Progenitor cell of endocrine pancreas (in vitro differentiated cells): ENCODE results near the gene TRIM62. TPM values are rescaled to one million over a fixed set of nuclear protein-coding genes. Genes with fewer than 3 reads are reported as not detected.

Experiments
- DNase-seq: peaks from one replicate; pipeline ENCODE4 v3.0.0; 2021; ENCODE audit warnings: low spot score; ENCODE audit not compliant: unreplicated experiment
- H3K27ac Mint-ChIP-seq: 2 replicates; pipeline ENCODE4 v1.8.0; 2021; ENCODE audit warnings: mild to moderate bottlenecking, moderate library complexity, mixed read lengths
- H3K27me3 Mint-ChIP-seq: 2 replicates; pipeline ENCODE4 v1.8.0; 2021; ENCODE audit warnings: mixed read lengths
- H3K36me3 Mint-ChIP-seq: 2 replicates; pipeline ENCODE4 v1.8.0; 2022; ENCODE audit warnings: mixed read lengths; ENCODE audit not compliant: insufficient read depth
- H3K4me1 Mint-ChIP-seq: 2 replicates; pipeline ENCODE4 v1.8.0; 2021; ENCODE audit warnings: low read depth, mixed read lengths
- H3K4me3 Mint-ChIP-seq: 2 replicates; pipeline ENCODE4 v1.8.0; 2021; ENCODE audit warnings: low read depth, mild to moderate bottlenecking, moderate library complexity, mixed read lengths
- H3K9me3 Mint-ChIP-seq: 2 replicates; pipeline ENCODE4 v1.8.0; 2021; ENCODE audit warnings: low read depth, mixed read lengths
- CTCF ChIP-seq: fragments of 200-600 bp; sonication (generic); IDR thresholded peaks from one replicate; pipeline ENCODE4 v1.5.0; 2021; ENCODE audit warnings: antibody characterized with exemption, mild to moderate bottlenecking; ENCODE audit not compliant: unreplicated experiment
- long read RNA-seq: library from polyadenylated mRNA; unstranded; transcript quantifications from one replicate; pipeline ENCODE4 v2.0.0, GENCODE V29; 2020
- total RNA-seq: library from RNA; stranded (reverse); gene quantifications from 2 replicates; pipeline ENCODE4 v1.2.1, GENCODE V29; 2021

The TRIM62 gene
- 6.6 and 7.4 TPM in 2 replicates for total RNA-seq
- long read RNA-seq, partial matches to known transcripts = 0 of 7 reads
- long read RNA-seq, other reads (novel, unspliced or antisense) = 7 of 7 reads

DNA sequence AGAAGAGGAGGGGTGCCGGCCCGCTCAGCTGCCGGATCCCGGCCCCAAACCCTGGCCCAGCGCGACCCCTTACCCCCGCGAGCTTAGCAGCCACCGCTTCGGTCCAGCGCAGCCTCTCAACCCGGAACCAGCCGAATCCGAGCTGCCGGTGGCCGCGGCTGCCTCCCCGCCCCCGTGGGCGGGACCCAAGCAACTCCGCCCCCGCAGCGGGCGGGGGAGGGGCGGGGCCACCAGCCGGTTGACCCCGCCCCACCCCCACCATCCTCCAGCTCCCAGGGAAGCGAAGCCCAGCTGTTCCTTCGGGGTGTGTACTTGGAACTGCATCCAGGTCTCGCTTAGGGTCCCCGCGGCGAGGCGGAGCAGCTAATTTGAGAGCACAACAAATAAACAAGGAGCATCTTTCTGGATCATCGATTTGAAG lies at the start of gene TRIM62:
TRIM62 (minus strand) TSS at position 123 of the 421 bp plus-strand sequence. CDS start 611 bp downstream, outside the sequence.
- Mint-ChIP-seq H3K27ac (peak within 1 kb of the TSS; percentile 93), H3K36me3 (no peaks in the 10 kb centered on the region), H3K27me3 (peaks cover 22% of the 10 kb centered on the region), H3K9me3 (no peaks in the 10 kb centered on the region), H3K4me1 (peaks cover 9% of the 10 kb centered on the region), H3K4me3 (peak within 1 kb of the TSS; percentile 80)
- no peak for TF ChIP-seq CTCF
- peak; percentile 70 for DNase-seq

- H3K27me3 Mint-ChIP-seq = peaks cover 5% of the 10 kb centered on the region
- peaks cover 16% of the 10 kb centered on the region for H3K4me1 Mint-ChIP-seq
- H3K36me3 Mint-ChIP-seq = no peaks in the 10 kb centered on the region
- TF ChIP-seq CTCF = no peak
- no peak overlapping the region for H3K27ac Mint-ChIP-seq
- no peak overlapping the region for H3K4me3 Mint-ChIP-seq
- no peak for DNase-seq
- no peaks in the 10 kb centered on the region for H3K9me3 Mint-ChIP-seq
Observed at GRCh38 chr1:33231166-33231565, 49.3 kb upstream of the TRIM62 start.

- no peak overlapping the region for H3K27ac Mint-ChIP-seq
- H3K4me3 Mint-ChIP-seq = no peak overlapping the region
- no peaks in the 10 kb centered on the region for H3K36me3 Mint-ChIP-seq
- H3K9me3 Mint-ChIP-seq = peaks cover 10% of the 10 kb centered on the region
- H3K27me3 Mint-ChIP-seq = peaks cover 5% of the 10 kb centered on the region
- peaks cover 7% of the 10 kb centered on the region for H3K4me1 Mint-ChIP-seq
- TF ChIP-seq CTCF = no peak
- DNase-seq = no peak
Observed at GRCh38 chr1:33228935-33229487, 47.2 kb upstream of the TRIM62 start.

DNA sequence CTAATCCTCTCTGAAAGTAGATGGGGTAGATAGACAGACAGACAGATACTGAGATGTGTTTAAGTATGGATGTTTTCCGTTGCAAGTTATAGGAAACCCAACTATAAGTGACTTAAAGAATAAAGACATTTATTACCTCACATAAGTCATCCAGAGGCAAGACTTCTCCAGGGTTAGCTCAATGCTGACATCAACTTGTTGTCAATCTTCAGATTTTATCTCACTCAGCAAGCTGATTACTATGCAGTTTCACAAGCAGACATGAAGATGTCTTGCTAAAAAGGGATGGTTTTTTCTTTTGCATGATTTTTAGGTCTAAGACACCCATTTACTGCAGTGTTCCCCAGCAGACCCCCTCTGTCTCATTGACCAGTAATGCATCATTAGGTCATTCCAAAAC lies 43.7 kb upstream of the TRIM62 start:
- TF ChIP-seq CTCF = no peak
- H3K27me3 Mint-ChIP-seq = peaks cover 5% of the 10 kb centered on the region

DNA sequence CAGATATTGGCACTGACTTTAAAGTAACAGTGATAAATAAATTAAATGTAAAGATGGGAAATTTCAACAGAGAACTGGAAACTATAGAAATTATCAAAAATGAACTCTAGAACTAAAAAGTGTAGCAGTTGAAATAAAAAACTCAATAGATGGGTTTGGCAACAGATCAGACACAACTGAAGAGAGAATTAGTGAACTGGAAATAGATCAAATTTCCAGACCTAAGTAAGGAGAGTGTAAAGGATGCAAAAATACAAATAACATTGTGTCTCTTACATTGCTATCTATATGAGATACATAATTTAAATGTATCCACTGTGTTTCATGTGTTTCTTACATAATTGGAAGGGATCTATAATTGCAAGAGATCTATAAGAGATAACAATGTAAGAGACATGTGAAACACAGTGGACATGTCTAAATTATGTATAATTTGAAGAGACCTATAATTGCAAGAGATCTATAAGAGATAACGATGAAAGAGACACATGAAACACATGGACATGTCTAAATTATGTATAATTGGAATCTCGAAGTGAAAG lies 42.4 kb upstream of the TRIM62 start:
- H3K36me3 Mint-ChIP-seq = no peaks in the 10 kb centered on the region
- H3K27ac Mint-ChIP-seq = no peak overlapping the region
- peaks cover 17% of the 10 kb centered on the region for H3K4me1 Mint-ChIP-seq
- TF ChIP-seq CTCF = no peak
- H3K27me3 Mint-ChIP-seq = peaks cover 5% of the 10 kb centered on the region
- H3K4me3 Mint-ChIP-seq = no peak overlapping the region
- peaks cover 16% of the 10 kb centered on the region for H3K9me3 Mint-ChIP-seq
- DNase-seq = no peak

More for the DNA sequence above, 43.7 kb upstream of the TRIM62 start:
- DNase-seq = no peak
- H3K27ac Mint-ChIP-seq = no peak overlapping the region
- peaks cover 16% of the 10 kb centered on the region for H3K9me3 Mint-ChIP-seq
- no peaks in the 10 kb centered on the region for H3K36me3 Mint-ChIP-seq
- peaks cover 12% of the 10 kb centered on the region for H3K4me1 Mint-ChIP-seq
- H3K4me3 Mint-ChIP-seq = no peak overlapping the region
